Activated CD4-positive, alpha-beta T cell treated with anti-CD3 and anti-CD28 coated beads, Interleukin-2, amount 10 ng/mL, durations not matched to agents 7 days and 5 days (primary cell): Measurements from ENCODE around the gene NMRK2. TPM values are rescaled to one million over a fixed set of nuclear protein-coding genes. Genes with fewer than 3 reads are reported as not detected.
"Not testable (repeated sequence)": the region's sequence is repeated elsewhere in the genome, so short reads cannot be mapped to it uniquely, and the experiment has no call there.

Experiments
- CTCF ChIA-PET: fragments of 350-600 bp; sonication (Branson Sonifier 250); formaldehyde crosslinking; loops from one replicate; lab custom pipeline; 2021; ENCODE audit warnings: antibody characterized with exemption; lab: Charles Lee
- POLR2A ChIA-PET: fragments of 350-600 bp; sonication (Branson Sonifier 250); formaldehyde crosslinking; loops from one replicate; lab custom pipeline; 2021; ENCODE audit warnings: antibody characterized with exemption; lab: Charles Lee
- DNase-seq: peaks from one replicate; pipeline ENCODE4 v3.0.0-alpha.2; 2020
- H3K27ac Mint-ChIP-seq: one replicate; pipeline ENCODE4 v1.8.0; 2021; ENCODE audit warnings: mild to moderate bottlenecking, moderate library complexity, mixed read lengths
- H3K27me3 Mint-ChIP-seq: one replicate; pipeline ENCODE4 v1.8.0; 2021; ENCODE audit warnings: mixed read lengths
- H3K36me3 Mint-ChIP-seq: one replicate; pipeline ENCODE4 v1.8.0; 2021; ENCODE audit warnings: low read depth, mixed read lengths
- H3K4me1 Mint-ChIP-seq: one replicate; pipeline ENCODE4 v1.8.0; 2021; ENCODE audit warnings: mixed read lengths
- H3K4me3 Mint-ChIP-seq: one replicate; pipeline ENCODE4 v1.8.0; 2021; ENCODE audit warnings: mild to moderate bottlenecking, moderate library complexity, mixed read lengths
- H3K9me3 Mint-ChIP-seq: one replicate; pipeline ENCODE4 v1.8.0; 2021; ENCODE audit warnings: mixed read lengths
- total RNA-seq, 2 experiments: library from RNA; stranded (reverse); gene quantifications; one replicate each; pipeline ENCODE4 v1.2.3, GENCODE V29; 2021

Gene NMRK2
- total RNA-seq, 2 experiments from 2014 or later = not detected

GRCh38 chr19:3908266-3909054 is 24.4 kb upstream of the NMRK2 start:
- Mint-ChIP-seq H3K36me3 (no peaks in the 10 kb centered on the region), H3K4me1 (no peaks in the 10 kb centered on the region), H3K27me3 (no peaks in the 10 kb centered on the region), H3K27ac (no peak overlapping the region), H3K4me3 (no peak overlapping the region), H3K9me3 (peaks cover 6% of the 10 kb centered on the region)
- POLR2A ChIA-PET = no interaction called here
- no peak for DNase-seq
- CTCF ChIA-PET = interaction anchor here (0.6 kb wide), 2 partner anchors 341 to 424 kb away, joined by 3 to 4 read pairs; no protein-coding TSS in a partner anchor

- ChIA-PET POLR2A (interaction anchor here (0.6 kb wide), 1 partner anchor 23 kb away, joined by 3 read pairs; no protein-coding TSS in a partner anchor), CTCF (no interaction called here)
- H3K4me1 Mint-ChIP-seq = no peaks in the 10 kb centered on the region
- H3K27ac Mint-ChIP-seq = no peak overlapping the region
- H3K36me3 Mint-ChIP-seq = no peaks in the 10 kb centered on the region
- no peaks in the 10 kb centered on the region for H3K27me3 Mint-ChIP-seq
- no peak for DNase-seq
- peaks cover 6% of the 10 kb centered on the region for H3K9me3 Mint-ChIP-seq
- no peak overlapping the region for H3K4me3 Mint-ChIP-seq
Observed at GRCh38 chr19:3910105-3910504, 22.8 kb upstream of the NMRK2 start.

- no peak for DNase-seq
- no peaks in the 10 kb centered on the region for H3K36me3 Mint-ChIP-seq
- no peaks in the 10 kb centered on the region for H3K4me1 Mint-ChIP-seq
- ChIA-PET CTCF (interaction anchor here (0.6 kb wide), 1 partner anchor 112 kb away, joined by 3 read pairs; no protein-coding TSS in a partner anchor), POLR2A (no interaction called here)
- H3K4me3 Mint-ChIP-seq = no peak overlapping the region
- no peaks in the 10 kb centered on the region for H3K27me3 Mint-ChIP-seq
- peaks cover 9% of the 10 kb centered on the region for H3K9me3 Mint-ChIP-seq
- H3K27ac Mint-ChIP-seq = no peak overlapping the region
Observed at GRCh38 chr19:3914199-3914598, 18.7 kb upstream of the NMRK2 start.

GRCh38 chr19:3916033-3916432 is 16.8 kb upstream of the NMRK2 start:
- ChIA-PET CTCF (no interaction called here), POLR2A (no interaction called here)
- Mint-ChIP-seq H3K27me3 (no peaks in the 10 kb centered on the region), H3K4me3 (no peak overlapping the region), H3K4me1 (no peaks in the 10 kb centered on the region), H3K36me3 (no peaks in the 10 kb centered on the region), H3K27ac (no peak overlapping the region), H3K9me3 (peaks cover 7% of the 10 kb centered on the region)
- DNase-seq = no peak

- no peaks in the 10 kb centered on the region for H3K36me3 Mint-ChIP-seq
- H3K9me3 Mint-ChIP-seq = peaks cover 16% of the 10 kb centered on the region
- H3K27ac Mint-ChIP-seq = no peak overlapping the region
- H3K4me1 Mint-ChIP-seq = no peaks in the 10 kb centered on the region
- POLR2A ChIA-PET = no interaction called here
- DNase-seq = no peak
- H3K4me3 Mint-ChIP-seq = no peak overlapping the region
- CTCF ChIA-PET = no interaction called here
- H3K27me3 Mint-ChIP-seq = no peaks in the 10 kb centered on the region
Observed at GRCh38 chr19:3919793-3920192, 13.1 kb upstream of the NMRK2 start.

GRCh38 chr19:3923096-3923758 is 9.6 kb upstream of the NMRK2 start:
- no peaks in the 10 kb centered on the region for H3K27me3 Mint-ChIP-seq
- no peaks in the 10 kb centered on the region for H3K36me3 Mint-ChIP-seq
- H3K27ac Mint-ChIP-seq = no peak overlapping the region
- H3K4me3 Mint-ChIP-seq = no peak overlapping the region
- H3K9me3 Mint-ChIP-seq = peaks cover 11% of the 10 kb centered on the region
- H3K4me1 Mint-ChIP-seq = no peaks in the 10 kb centered on the region
- POLR2A ChIA-PET = no interaction called here
- no peak for DNase-seq
- CTCF ChIA-PET = no interaction called here

- peaks cover 11% of the 10 kb centered on the region for H3K9me3 Mint-ChIP-seq
- no peak overlapping the region for H3K4me3 Mint-ChIP-seq
- H3K36me3 Mint-ChIP-seq = no peaks in the 10 kb centered on the region
- no peaks in the 10 kb centered on the region for H3K27me3 Mint-ChIP-seq
- H3K4me1 Mint-ChIP-seq = no peaks in the 10 kb centered on the region
- DNase-seq = no peak
- CTCF ChIA-PET = no interaction called here
- no peak overlapping the region for H3K27ac Mint-ChIP-seq
- POLR2A ChIA-PET = no interaction called here
Observed at GRCh38 chr19:3923912-3924311, 9.0 kb upstream of the NMRK2 start.

GRCh38 chr19:3931041-3931440 is 1.8 kb upstream of the NMRK2 start:
- H3K27me3 Mint-ChIP-seq = peaks cover 21% of the 10 kb centered on the region
- H3K27ac Mint-ChIP-seq = no peak overlapping the region
- CTCF ChIA-PET = no interaction called here
- H3K4me3 Mint-ChIP-seq = no peak overlapping the region
- no peak for DNase-seq
- POLR2A ChIA-PET = no interaction called here
- no peaks in the 10 kb centered on the region for H3K4me1 Mint-ChIP-seq
- H3K9me3 Mint-ChIP-seq = no peaks in the 10 kb centered on the region
- H3K36me3 Mint-ChIP-seq = no peaks in the 10 kb centered on the region

GRCh38 chr19:3936506-3937442 is 3.9 kb downstream of the NMRK2 start:
- Mint-ChIP-seq H3K9me3 (no peaks in the 10 kb centered on the region), H3K4me1 (no peaks in the 10 kb centered on the region), H3K36me3 (no peaks in the 10 kb centered on the region), H3K4me3 (no peak overlapping the region), H3K27ac (no peak overlapping the region), H3K27me3 (peaks cover 15% of the 10 kb centered on the region)
- CTCF ChIA-PET = no interaction called here
- no peak for DNase-seq
- POLR2A ChIA-PET = no interaction called here

GRCh38 chr19:3938300-3938950 is 5.6 kb downstream of the NMRK2 start:
- POLR2A ChIA-PET, H3K4me1 Mint-ChIP-seq, H3K36me3 Mint-ChIP-seq, H3K4me3 Mint-ChIP-seq, H3K9me3 Mint-ChIP-seq, H3K27ac Mint-ChIP-seq, DNase-seq: not testable (repeated sequence)
- H3K27me3 Mint-ChIP-seq = peaks cover 10% of the 10 kb centered on the region
- CTCF ChIA-PET = interaction anchor here (0.7 kb wide), 1 partner anchor 177 kb away, joined by 5 read pairs; the partner anchor contains the start of gene APBA3

- no peaks in the 10 kb centered on the region for H3K27me3 Mint-ChIP-seq
- ChIA-PET CTCF (no interaction called here), POLR2A (no interaction called here)
- no peak overlapping the region for H3K27ac Mint-ChIP-seq
- peaks cover 5% of the 10 kb centered on the region for H3K4me1 Mint-ChIP-seq
- H3K36me3 Mint-ChIP-seq = no peaks in the 10 kb centered on the region
- DNase-seq = no peak
- H3K9me3 Mint-ChIP-seq = no peaks in the 10 kb centered on the region
- H3K4me3 Mint-ChIP-seq = no peak overlapping the region
Observed at GRCh38 chr19:3942790-3943409, 10.0 kb downstream of the NMRK2 start.
